ENCODE data around the gene PCYOX1L.
A peak's percentile ranks its signal among the peaks of the same experiment; 100 is the strongest.
"Not testable (repeated sequence)": the region's sequence is repeated elsewhere in the genome, so short reads cannot be mapped to it uniquely, and the experiment has no call there.

The PCYOX1L gene

DNA sequence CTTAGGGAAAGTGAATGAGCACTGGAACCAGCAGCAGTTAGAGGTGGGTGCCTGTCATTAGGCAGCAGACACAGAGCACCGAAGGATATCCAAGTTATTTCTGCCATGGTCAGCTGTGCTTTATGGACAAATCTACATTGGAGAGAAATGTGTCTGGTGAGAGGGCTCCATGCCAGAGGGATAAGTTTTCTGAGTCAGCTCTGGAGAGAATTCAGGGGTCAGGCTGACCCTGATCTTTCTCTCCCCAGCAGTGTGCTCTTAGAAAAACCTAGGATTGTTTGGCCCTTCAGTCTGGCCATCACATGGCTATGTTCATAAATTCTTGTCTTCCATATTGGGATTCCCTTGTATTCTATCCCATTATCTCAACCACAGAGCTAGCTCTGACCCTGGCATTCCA is 30.1 kb downstream of the PCYOX1L start:
- DNase-seq, result no peak

GRCh38 chr5:149388498-149389190 is 30.8 kb downstream of the PCYOX1L start:
- DNase-seq, result no peak

DNA sequence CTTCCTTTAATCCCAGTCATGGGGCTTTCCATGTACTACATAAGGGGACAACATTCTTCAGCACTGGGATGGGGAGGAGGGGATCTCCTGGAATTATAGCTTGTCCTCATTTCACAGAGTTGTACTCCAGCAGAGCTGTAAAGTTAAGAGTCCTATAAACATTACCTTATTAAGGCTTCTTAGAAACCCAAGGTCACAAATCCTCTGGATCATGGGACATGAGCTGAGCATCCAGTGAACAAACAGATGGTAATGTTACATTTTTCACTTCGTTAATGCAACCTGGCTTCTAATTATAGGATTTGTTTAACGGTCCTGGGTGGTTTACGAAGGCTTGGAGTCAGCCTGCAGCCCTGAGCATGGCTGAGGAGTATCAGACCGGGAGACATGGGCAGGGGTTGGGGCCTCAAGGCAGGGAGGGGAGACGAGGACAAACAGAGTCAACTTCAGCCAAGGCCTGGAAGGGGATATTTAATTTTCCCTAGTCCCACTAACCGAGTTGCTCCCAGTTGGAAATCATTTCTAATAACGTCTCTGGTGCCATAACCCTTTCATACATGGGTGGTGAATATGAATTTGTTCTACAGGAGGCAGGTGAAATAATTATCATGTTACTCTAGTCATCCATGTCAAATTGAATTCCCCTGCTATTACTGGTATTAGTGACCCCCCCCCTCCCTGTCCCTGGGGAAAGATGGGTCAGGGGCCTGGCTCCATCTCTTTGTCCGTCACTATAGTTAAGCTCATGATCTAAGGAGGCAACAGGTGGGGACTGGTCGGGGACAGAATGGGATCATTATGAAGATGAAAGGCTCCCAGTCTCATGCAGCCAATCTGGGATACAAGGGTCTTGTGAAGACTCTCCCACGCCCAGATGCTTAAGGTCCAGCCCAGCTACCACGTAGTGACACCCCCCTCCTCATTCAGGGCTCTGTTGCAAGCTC is 32.0 kb downstream of the PCYOX1L start:
- DNase-seq, result no peak

DNA sequence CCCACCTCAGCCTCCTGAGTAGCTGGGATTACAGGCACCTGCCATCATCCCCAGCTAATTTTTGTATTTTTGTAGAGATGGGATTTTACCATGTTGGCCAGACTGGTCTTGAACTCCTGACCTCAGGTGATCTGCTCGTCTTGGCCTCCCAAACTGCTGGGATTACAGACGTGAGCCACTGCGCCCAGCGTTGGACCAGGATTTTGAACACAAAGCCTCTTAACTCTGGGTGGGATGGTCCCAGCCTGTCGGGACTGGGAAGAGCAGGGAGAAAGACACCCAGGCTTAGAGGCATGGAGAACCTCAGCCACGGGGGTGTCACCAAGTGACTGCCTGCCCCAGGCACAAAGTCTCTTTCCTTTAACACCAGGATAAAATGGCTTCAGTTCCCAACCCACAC is 33.2 kb downstream of the PCYOX1L start:
- not testable (repeated sequence) for DNase-seq

GRCh38 chr5:149391524-149391923 is 33.7 kb downstream of the PCYOX1L start:
- DNase-seq, result no peak

- DNase-seq, result no peak
Measured at GRCh38 chr5:149392718-149393117, 34.9 kb downstream of the PCYOX1L start.

DNA sequence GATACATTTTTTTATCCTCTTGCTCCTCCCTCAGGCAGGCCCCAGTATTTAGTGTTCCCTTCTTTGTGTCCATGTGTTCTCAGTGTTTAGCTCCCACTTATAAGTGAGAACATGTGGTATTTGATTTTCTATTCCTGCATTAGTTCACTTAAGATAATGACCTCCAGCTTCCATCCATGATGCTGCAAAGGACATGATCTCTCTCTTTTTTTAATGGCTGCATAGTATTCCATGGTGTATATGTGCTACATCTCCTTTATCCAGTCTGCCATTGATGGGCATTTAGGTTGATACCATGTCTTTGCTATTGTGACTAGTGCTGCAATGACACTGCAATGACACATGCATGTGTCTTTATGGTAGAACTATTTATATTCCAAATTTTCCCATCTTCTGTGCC is 37.1 kb downstream of the PCYOX1L start:
- DNase-seq, result not testable (repeated sequence)

DNA sequence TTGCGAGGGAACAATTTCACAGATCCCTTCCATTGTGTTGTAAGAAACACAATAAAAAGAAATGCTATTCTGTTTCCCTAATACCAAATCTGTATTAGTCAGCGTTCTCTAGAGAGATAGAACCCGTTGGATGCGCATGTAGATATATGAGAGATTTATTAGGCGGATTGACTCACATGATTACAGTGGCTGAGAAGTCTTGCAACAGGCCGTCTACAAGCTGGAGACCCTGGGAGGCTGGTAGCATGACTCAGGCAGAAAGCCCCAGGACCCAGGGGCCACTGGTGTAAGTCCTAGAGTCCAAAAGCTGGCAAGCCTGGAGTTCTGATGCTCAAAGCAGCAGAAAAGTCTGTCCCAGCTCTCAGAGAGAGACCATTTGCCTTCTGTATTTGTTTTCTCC is 39.7 kb downstream of the PCYOX1L start:
- DNase-seq, result no peak

- DNase-seq, result not testable (repeated sequence)
Measured at GRCh38 chr5:149398747-149399266, 41.0 kb downstream of the PCYOX1L start.

DNA sequence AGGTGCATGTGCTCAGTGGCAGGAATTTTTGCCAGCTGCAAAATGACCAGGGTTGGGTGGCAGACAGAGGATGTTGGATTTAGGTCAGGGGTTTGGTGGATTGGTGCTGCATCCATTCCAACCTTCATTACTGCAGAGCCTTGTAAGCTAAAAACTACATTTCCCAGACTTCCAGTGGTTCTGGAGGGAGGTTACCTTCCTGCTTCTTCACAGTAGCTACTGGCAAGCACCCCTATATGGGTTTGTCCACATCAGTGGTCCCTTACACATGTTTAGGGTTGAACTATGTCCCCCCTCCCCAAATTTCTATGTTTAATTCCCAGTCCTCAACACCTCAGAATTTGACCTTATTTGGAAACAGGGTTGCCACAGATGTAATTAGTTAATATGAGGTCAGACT is 41.9 kb downstream of the PCYOX1L start:
- DNase-seq, result no peak

DNA sequence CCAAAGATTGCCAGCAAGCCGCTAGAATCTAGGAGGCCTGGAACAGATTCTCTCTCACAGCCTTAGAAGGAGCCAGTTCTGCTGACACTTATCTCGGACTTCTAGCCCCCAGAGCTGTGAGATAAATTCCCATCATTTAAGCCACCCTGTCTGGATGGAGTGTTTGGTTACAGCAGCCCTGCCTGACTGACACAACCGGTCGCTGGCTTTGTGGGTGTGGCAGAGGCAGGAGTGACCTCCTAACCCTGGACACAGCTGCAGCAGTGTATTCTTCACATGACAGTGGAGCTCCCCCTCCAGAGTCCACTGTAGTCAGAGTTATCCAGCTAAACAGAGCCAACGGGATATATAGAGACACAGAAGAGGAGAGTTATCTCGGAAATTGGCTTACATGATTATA is 42.5 kb downstream of the PCYOX1L start:
- DNase-seq, result no peak

DNA sequence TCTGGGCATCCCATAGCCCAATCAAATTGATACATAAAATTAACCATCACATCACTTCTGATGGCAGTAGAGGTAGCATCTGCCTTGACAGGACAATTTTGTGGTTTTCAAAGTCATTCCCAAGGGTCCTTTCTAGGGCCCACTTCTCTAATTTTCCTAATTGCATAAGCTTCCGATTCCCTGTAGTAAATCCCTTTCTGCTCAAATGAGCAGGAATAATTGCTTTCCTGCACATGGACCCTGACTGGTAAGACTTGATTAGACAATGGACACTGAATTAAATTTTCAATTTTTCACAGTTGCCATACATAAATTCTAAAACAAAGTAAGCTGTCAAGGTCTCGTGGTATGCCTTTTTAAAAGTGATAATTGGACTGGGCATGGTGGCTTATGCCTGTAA is 43.2 kb downstream of the PCYOX1L start:
- DNase-seq, result no peak

DNA sequence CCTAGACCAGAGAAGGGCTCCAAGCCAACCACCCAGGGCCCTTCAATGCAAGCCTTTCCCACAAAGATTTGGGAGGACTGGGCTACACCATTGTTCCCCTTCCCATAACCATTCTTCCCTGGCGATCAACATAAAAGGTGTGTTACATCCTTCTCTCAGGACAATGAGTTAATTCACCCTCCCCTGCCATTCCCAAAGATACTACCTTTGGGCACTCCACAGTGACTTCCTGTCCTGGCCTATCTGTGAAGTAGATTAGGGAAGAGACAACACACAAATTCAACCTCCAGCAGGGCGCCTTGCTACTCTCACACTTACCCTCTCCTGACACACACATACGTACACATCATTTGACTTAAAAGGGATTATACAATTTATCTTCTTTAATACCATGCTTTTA is 44.4 kb downstream of the PCYOX1L start:
- no peak for DNase-seq

GRCh38 chr5:149403923-149404745 is 46.3 kb downstream of the PCYOX1L start:
- no peak for DNase-seq

DNA sequence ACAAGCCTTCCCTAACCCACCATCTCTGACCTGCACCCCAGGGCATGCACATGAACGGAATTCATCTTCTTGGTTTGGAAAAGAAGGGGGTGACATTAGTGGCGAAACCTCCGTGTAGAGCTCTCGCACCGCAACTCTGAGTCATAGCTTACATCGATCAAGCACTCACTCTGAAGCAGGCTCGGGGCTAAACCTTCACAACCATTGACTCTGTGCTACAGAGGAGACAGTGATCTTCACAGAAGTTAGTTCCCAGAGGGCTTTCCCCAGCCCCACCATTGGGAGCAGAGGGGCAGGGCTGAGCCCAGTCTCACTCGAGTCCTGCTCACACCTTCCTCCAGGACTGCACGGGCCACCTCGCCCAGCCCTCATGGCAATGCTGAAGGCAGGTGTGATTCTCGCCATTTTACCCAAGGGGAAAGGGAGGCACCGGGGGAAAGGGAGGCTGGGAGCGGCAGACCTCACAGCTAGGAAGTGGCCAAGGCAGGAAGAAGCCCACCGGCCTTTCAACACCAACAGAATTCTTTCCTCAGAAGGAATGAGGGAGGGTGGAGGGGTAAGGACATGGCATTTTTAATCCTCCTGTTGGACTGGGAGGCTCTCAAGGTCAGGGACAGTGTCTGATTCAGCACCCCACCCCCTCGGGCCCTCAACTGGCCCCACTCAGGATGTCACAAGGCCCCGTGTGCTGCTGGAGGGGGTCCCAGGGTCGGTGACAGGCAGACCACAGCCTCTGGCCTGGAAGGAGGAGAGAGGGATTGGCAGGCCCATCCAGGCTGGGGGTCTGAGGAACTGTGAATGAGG is 47.1 kb downstream of the PCYOX1L start:
- DNase-seq, result no peak

GRCh38 chr5:149405550-149406202 is 47.8 kb downstream of the PCYOX1L start:
- no peak for DNase-seq

- peak; percentile 87 for DNase-seq
Measured at GRCh38 chr5:149406203-149406978, 48.5 kb downstream of the PCYOX1L start.

GRCh38 chr5:149406979-149407306 is 49.1 kb downstream of the PCYOX1L start:
- no peak for DNase-seq

- DNase-seq, result no peak
Measured at GRCh38 chr5:149407323-149408251, 49.7 kb downstream of the PCYOX1L start.
